H1 (cell line): ENCODE results near the gene DPYD. TPM values are rescaled to one million over a fixed set of nuclear protein-coding genes. Genes with fewer than 3 reads are reported as not detected.

Source experiments
- CTCF ChIA-PET: fragments of 300-600 bp; sonication (Branson Sonifier 250); formaldehyde crosslinking; loops from one replicate; lab custom pipeline; 2021; ENCODE audit not compliant: partially characterized antibody; lab: Charles Lee
- POLR2A ChIA-PET: fragments of 300-600 bp; sonication (Branson Sonifier 250); formaldehyde crosslinking; loops from one replicate; lab custom pipeline; 2021; ENCODE audit warnings: inconsistent platforms; ENCODE audit not compliant: partially characterized antibody; lab: Charles Lee
- DNase-seq, 2 experiments: peaks; one replicate each; pipeline versions ENCODE4 v3.0.0 to v3.0.0-alpha.2; 2010 to 2022; ENCODE audit warnings: low spot score in 2 of 2, low read depth in 1 of 2, mixed read lengths in 1 of 2
- FAIRE-seq: peaks from 2 replicates; lab custom pipeline; 2011; peaks lifted over from hg19 to GRCh38; lab: Jason Lieb, UNC
- H2AFZ ChIP-seq: 2 replicates; pipeline ENCODE4 v1.8.1; 2012; ENCODE audit warnings: low read length, inconsistent platforms
- H2AK5ac ChIP-seq: 2 replicates; pipeline ENCODE4 v1.6.1; 2013; ENCODE audit warnings: low read depth, low read length
- H2BK120ac ChIP-seq: replicated peaks from 2 replicates; pipeline ENCODE3; 2013; ENCODE audit warnings: low read depth, low read length, inconsistent platforms
- H2BK12ac ChIP-seq: 2 replicates; pipeline ENCODE4 v1.6.1; 2013; ENCODE audit warnings: low read depth, low read length
- H2BK15ac ChIP-seq: 2 replicates; pipeline ENCODE4 v1.6.1; 2013; ENCODE audit warnings: low read length
- H2BK20ac ChIP-seq: 2 replicates; pipeline ENCODE4 v1.6.1; 2013; ENCODE audit warnings: low read length
- H2BK5ac ChIP-seq: 2 replicates; pipeline ENCODE4 v1.6.1; 2013; ENCODE audit warnings: low read depth, low read length
- H3K14ac ChIP-seq: 2 replicates; pipeline ENCODE4 v1.6.1; 2013; ENCODE audit warnings: inconsistent platforms; ENCODE audit not compliant: insufficient read length
- H3K18ac ChIP-seq: 2 replicates; pipeline ENCODE4 v1.6.1; 2013; ENCODE audit warnings: low read length; ENCODE audit errors: extremely low read depth
- H3K23ac ChIP-seq: 2 replicates; pipeline ENCODE4 v1.6.1; 2013; ENCODE audit warnings: inconsistent platforms; ENCODE audit not compliant: insufficient read length
- H3K23me2 ChIP-seq: 2 replicates; pipeline ENCODE4 v1.6.1; 2013; ENCODE audit warnings: low read depth, low read length
- H3K27ac ChIP-seq: 2 replicates; pipeline ENCODE4 v1.6.1; 2011; ENCODE audit warnings: low read depth, low read length, inconsistent platforms
- H3K27me3 ChIP-seq, 4 experiments: replicated peaks in 1 of 4; 1 replicate in 1 of 4; 2 replicates in 3 of 4; pipeline versions ENCODE4 v1.6.1 to v1.8.1; 2011 to 2013; ENCODE audit warnings: low read length in 3 of 4, mild to moderate bottlenecking in 3 of 4, inconsistent platforms in 2 of 4, mixed read lengths in 2 of 4, moderate library complexity in 1 of 4; ENCODE audit not compliant: control insufficient read depth in 3 of 4, insufficient read depth in 3 of 4; ENCODE audit errors: extremely low read depth in 1 of 4
- H3K36me3 ChIP-seq, 4 experiments: 2 replicates each; pipeline versions ENCODE4 v1.6.1 to v1.8.1; 2011 to 2013; ENCODE audit warnings: mild to moderate bottlenecking in 4 of 4, low read length in 3 of 4, moderate library complexity in 2 of 4, control low read depth in 1 of 4, inconsistent platforms in 1 of 4; ENCODE audit not compliant: insufficient read depth in 4 of 4, control insufficient read depth in 2 of 4
- H3K4ac ChIP-seq: replicated peaks from 2 replicates; pipeline ENCODE3; 2013; ENCODE audit warnings: low read length, low read depth, mixed read lengths, inconsistent platforms; ENCODE audit not compliant: insufficient read length
- H3K4me1 ChIP-seq, 4 experiments: replicated peaks in 1 of 4; 1 replicate in 1 of 4; 2 replicates in 3 of 4; pipeline versions ENCODE4 v1.6.1 to v1.8.1; 2011 to 2013; ENCODE audit warnings: low read length in 3 of 4, inconsistent platforms in 2 of 4, mixed read lengths in 1 of 4; ENCODE audit not compliant: insufficient read depth in 4 of 4, control insufficient read depth in 3 of 4
- H3K4me2 ChIP-seq, 2 experiments: 2 replicates each; pipeline versions ENCODE4 v1.6.1 to v1.8.1; 2011 to 2013; ENCODE audit warnings: low read depth in 2 of 2, low read length in 2 of 2, control low read depth in 1 of 2, inconsistent platforms in 1 of 2, mild to moderate bottlenecking in 1 of 2; ENCODE audit not compliant: insufficient read depth in 1 of 2
- H3K4me3 ChIP-seq, 4 experiments: fragments of 200-600, 300-600 bp in 1 of 4; sonication (generic), shearing (Covaris generic), sonication (Bioruptor Twin) in 1 of 4; 2 replicates each; pipeline versions ENCODE4 v1.5.1 to v1.8.1; 2011 to 2016; ENCODE audit warnings: low read length in 4 of 4, low read depth in 3 of 4, control low read depth in 2 of 4, inconsistent platforms in 2 of 4, mild to moderate bottlenecking in 2 of 4, mixed read lengths in 1 of 4, moderate library complexity in 1 of 4; ENCODE audit not compliant: insufficient read depth in 2 of 4; ENCODE audit errors: extremely low read depth in 1 of 4
- H3K56ac ChIP-seq: replicated peaks from 2 replicates; pipeline ENCODE3; 2013; ENCODE audit warnings: low read depth, mild to moderate bottlenecking, mixed read lengths, low read length, inconsistent platforms; ENCODE audit not compliant: insufficient read length
- H3K79me1 ChIP-seq: 2 replicates; pipeline ENCODE4 v1.6.1; 2013; ENCODE audit warnings: low read depth, low read length, control low read depth
- H3K79me2 ChIP-seq, 2 experiments: 2 replicates each; pipeline versions ENCODE4 v1.6.1 to v1.8.1; 2012 to 2013; ENCODE audit warnings: low read length in 2 of 2, mild to moderate bottlenecking in 2 of 2, inconsistent platforms in 1 of 2; ENCODE audit not compliant: insufficient read depth in 2 of 2, control insufficient read depth in 1 of 2
- H3K9ac ChIP-seq, 4 experiments: replicated peaks in 1 of 4; 1 replicate in 1 of 4; 2 replicates in 3 of 4; pipeline versions ENCODE4 v1.6.1 to v1.8.1; 2011 to 2013; ENCODE audit warnings: low read depth in 3 of 4, low read length in 3 of 4, control low read depth in 2 of 4, mild to moderate bottlenecking in 2 of 4, moderate library complexity in 2 of 4, inconsistent platforms in 1 of 4; ENCODE audit errors: extremely low read depth in 1 of 4
- H3K9me3 ChIP-seq, 2 experiments: 2 replicates each; pipeline versions ENCODE4 v1.6.1 to v1.8.1; 2012 to 2013; ENCODE audit warnings: mild to moderate bottlenecking in 2 of 2, moderate library complexity in 2 of 2, control low read depth in 1 of 2, inconsistent platforms in 1 of 2, low read depth in 1 of 2, low read length in 1 of 2, mixed read lengths in 1 of 2; ENCODE audit not compliant: insufficient read depth in 2 of 2
- H4K20me1 ChIP-seq, 2 experiments: replicated peaks in 1 of 2; 2 replicates each; pipeline versions ENCODE3 to v1.8.1; 2011 to 2013; ENCODE audit warnings: inconsistent platforms in 2 of 2, low read length in 2 of 2, mild to moderate bottlenecking in 1 of 2; ENCODE audit not compliant: insufficient read depth in 2 of 2, control insufficient read depth in 1 of 2
- H4K5ac ChIP-seq: 2 replicates; pipeline ENCODE4 v1.6.1; 2013; ENCODE audit warnings: low read length, low read depth, mixed read lengths, inconsistent platforms; ENCODE audit not compliant: insufficient read length
- H4K8ac ChIP-seq: 2 replicates; pipeline ENCODE4 v1.8.0; 2013; ENCODE audit warnings: mild to moderate bottlenecking, moderate library complexity, low read length, inconsistent platforms; ENCODE audit not compliant: insufficient read depth; ENCODE audit errors: extremely low read depth
- H4K91ac ChIP-seq: replicated peaks from 2 replicates; pipeline ENCODE3; 2013; ENCODE audit warnings: low read length, mixed read lengths, inconsistent platforms; ENCODE audit not compliant: insufficient read length
- WGBS, 2 experiments: shearing (Covaris generic) in 1 of 2; methylation state at CpG; one replicate each; pipeline versions ENCODE4 v1.1.6 to v1.1.7; 2013 to 2015; ENCODE audit warnings: low lambda C conversion rate in 2 of 2, mixed read lengths in 2 of 2, inconsistent platforms in 1 of 2, low coverage in 1 of 2, missing lambda C conversion rate in 1 of 2; ENCODE audit not compliant: insufficient replicate concordance in 2 of 2, insufficient coverage in 1 of 2, insufficient read length in 1 of 2; ENCODE audit errors: extremely low coverage in 1 of 2, missing lambda C conversion rate in 1 of 2; 5-methylcytosine and 5-hydroxymethylcytosine counted together
- polyA plus RNA-seq, 7 experiments: library from polyadenylated mRNA; depleted of rRNA in 3 of 7; stranded (reverse) in 5 of 7; unstranded in 2 of 7; fragments of >200 nt in 5 of 7; fragments of 200-250 nt in 2 of 7; gene quantifications; 1 replicate in 5 of 7; 2 replicates in 1 of 7; 4 replicates in 1 of 7; pipeline versions ENCODE4 v1.2.1 to v1.2.3, GENCODE V29; 2011 to 2013; ENCODE audit warnings: missing spikeins in 2 of 7, mixed read lengths in 2 of 7
- total RNA-seq: library from RNA; stranded (reverse); fragmentation: NEBNext Ultra II Directional; extraction: Animal tissue kit (Norgen Biotek cat#: 25700); gene quantifications from 2 replicates; pipeline ENCODE4 v1.2.1, GENCODE V29; 2021

The DPYD gene
- total and polyA plus RNA-seq, 2 of the 8 experiments (the other 6 are each of a cell fraction or from before 2014, with no cell fraction given), result 0.29 to 0.73 TPM

DNA sequence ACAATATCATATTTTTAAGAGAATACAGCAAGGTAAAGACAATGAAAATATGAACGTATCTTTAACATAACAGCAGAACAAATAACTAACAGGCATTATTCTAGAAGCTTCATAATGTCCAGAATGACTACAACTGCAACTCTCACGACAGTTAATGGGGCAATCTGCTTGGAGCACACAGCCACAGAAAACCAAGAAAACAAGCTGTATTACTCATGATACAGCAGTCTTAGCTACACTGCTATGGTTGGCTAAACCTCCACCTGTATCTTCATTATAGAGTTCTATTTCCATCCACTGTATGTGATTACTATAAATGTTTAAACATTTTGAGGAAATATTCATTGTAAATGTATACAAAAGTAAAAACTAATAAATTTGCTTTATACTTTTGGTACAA is 139.9 kb downstream of the DPYD start:
- H3K56ac ChIP-seq, result no peak overlapping the region
- no peak overlapping the region for H3K4me3 ChIP-seq
- H2BK20ac ChIP-seq, result no peak overlapping the region
- no peak overlapping the region for H4K91ac ChIP-seq
- DNase-seq (no peak), FAIRE-seq (no peak)
- no peak overlapping the region for H3K4ac ChIP-seq
- no peak overlapping the region for H2AFZ ChIP-seq
- H2BK12ac ChIP-seq, result no peak overlapping the region
- H3K36me3 ChIP-seq, result no peaks in the 10 kb centered on the region
- no peak overlapping the region for H2BK5ac ChIP-seq
- H2BK15ac ChIP-seq, result no peak overlapping the region
- H3K79me2 ChIP-seq, result no peaks in the 10 kb centered on the region
- H3K27ac ChIP-seq, result no peak overlapping the region
- no peaks in the 10 kb centered on the region for H3K9me3 ChIP-seq
- no peak overlapping the region for H4K8ac ChIP-seq
- no peak overlapping the region for H2AK5ac ChIP-seq
- no peaks in the 10 kb centered on the region for H4K20me1 ChIP-seq
- no peak overlapping the region for H3K9ac ChIP-seq
- no peak overlapping the region for H4K5ac ChIP-seq
- 67% methylated on average over 2 of the region's 2 CpGs; no CpG with 5 or more reads in 1 of the 2 experiments for WGBS, 2 experiments
- CTCF ChIA-PET, result no interaction called here
- H3K4me2 ChIP-seq, result no peak overlapping the region
- H3K23me2 ChIP-seq, result no peaks in the 10 kb centered on the region
- H3K4me1 ChIP-seq, result no peaks in the 10 kb centered on the region
- no peak overlapping the region for H3K18ac ChIP-seq
- H3K14ac ChIP-seq, result no peak overlapping the region
- H3K27me3 ChIP-seq, result peaks cover 0 to 1% (median 0%) of the 10 kb centered on the region in 4 experiments; a peak in 1 of 7 replicates
- POLR2A ChIA-PET, result no interaction called here
- H3K79me1 ChIP-seq, result no peaks in the 10 kb centered on the region
- no peak overlapping the region for H3K23ac ChIP-seq
- H2BK120ac ChIP-seq, result no peak overlapping the region
